ENCODE results near the gene GM2A.

The GM2A gene

GRCh38 chr5:151252762-151253604 is at the start of gene GM2A:
TSS of gene GM2A (plus strand) at chr5:151253185. CDS start at chr5:151253217, 32 bp downstream.
- H3K4me2 ChIP-seq, result peak within 1 kb of the TSS; percentile 72
- H2AFZ ChIP-seq (ENCODE audit: low read depth), result peak within 1 kb of the TSS; percentile 82
- TF ChIP-seq CTCF (conservative IDR thresholded peaks at IDR 0.05; ENCODE audit: low read depth, low read length), result no peak
- no peaks in the 10 kb centered on the region for H3K27me3 ChIP-seq (ENCODE audit: insufficient read depth, low read depth)
- H4K20me1 ChIP-seq (ENCODE audit: insufficient read depth), result no peaks in the 10 kb centered on the region
- H3K9ac ChIP-seq, result peak within 1 kb of the TSS; percentile 26; the same call in 1 of the 2 replicates
- H3K4me3 ChIP-seq (IDR thresholded peaks at IDR 0.05; ENCODE audit: insufficient read depth, low read depth, low read length), result no peak within 1 kb of the TSS
- peaks cover 4% of the 10 kb centered on the region for H3K4me1 ChIP-seq (ENCODE audit: low read depth, poor library complexity, severe bottlenecking)
- no peak within 1 kb of the TSS for H3K27ac ChIP-seq
- H3K79me2 ChIP-seq (ENCODE audit: insufficient read depth, low read depth), result no peaks in the 10 kb centered on the region
- H3K36me3 ChIP-seq (ENCODE audit: insufficient read depth), result no peaks in the 10 kb centered on the region

GRCh38 chr5:151204051-151204450 is 48.9 kb upstream of the GM2A start:
- Histone ChIP-seq H3K27ac (no peak overlapping the region), H3K4me1 (ENCODE audit: low read depth, poor library complexity, severe bottlenecking) (peaks cover 9% of the 10 kb centered on the region), H3K9ac (no peak overlapping the region), H3K27me3 (ENCODE audit: insufficient read depth, low read depth) (no peaks in the 10 kb centered on the region), H3K36me3 (ENCODE audit: insufficient read depth) (no peaks in the 10 kb centered on the region), H4K20me1 (ENCODE audit: insufficient read depth) (no peaks in the 10 kb centered on the region), H2AFZ (ENCODE audit: low read depth) (no peak overlapping the region), H3K4me3 (IDR thresholded peaks at IDR 0.05; ENCODE audit: insufficient read depth, low read depth, low read length) (no peak overlapping the region), H3K4me2 (no peak overlapping the region), H3K79me2 (ENCODE audit: insufficient read depth, low read depth) (no peaks in the 10 kb centered on the region)
- no peak for TF ChIP-seq CTCF (conservative IDR thresholded peaks at IDR 0.05; ENCODE audit: low read depth, low read length)

GRCh38 chr5:151205411-151205810 is 47.6 kb upstream of the GM2A start:
- H3K79me2 ChIP-seq (ENCODE audit: insufficient read depth, low read depth), result no peaks in the 10 kb centered on the region
- H3K36me3 ChIP-seq (ENCODE audit: insufficient read depth), result no peaks in the 10 kb centered on the region
- H2AFZ ChIP-seq (ENCODE audit: low read depth), result no peak overlapping the region
- H3K4me3 ChIP-seq (IDR thresholded peaks at IDR 0.05; ENCODE audit: insufficient read depth, low read depth, low read length), result no peak overlapping the region
- H3K27ac ChIP-seq, result no peak overlapping the region
- H3K9ac ChIP-seq, result no peak overlapping the region
- no peak for TF ChIP-seq CTCF (conservative IDR thresholded peaks at IDR 0.05; ENCODE audit: low read depth, low read length)
- no peaks in the 10 kb centered on the region for H3K27me3 ChIP-seq (ENCODE audit: insufficient read depth, low read depth)
- peaks cover 23% of the 10 kb centered on the region for H3K4me1 ChIP-seq (ENCODE audit: low read depth, poor library complexity, severe bottlenecking)
- H4K20me1 ChIP-seq (ENCODE audit: insufficient read depth), result no peaks in the 10 kb centered on the region
- no peak overlapping the region for H3K4me2 ChIP-seq

GRCh38 chr5:151208481-151208914 is 44.5 kb upstream of the GM2A start:
- H3K79me2 ChIP-seq (ENCODE audit: insufficient read depth, low read depth), result no peaks in the 10 kb centered on the region
- H3K4me2 ChIP-seq, result no peak overlapping the region
- no peak for TF ChIP-seq CTCF (conservative IDR thresholded peaks at IDR 0.05; ENCODE audit: low read depth, low read length)
- no peaks in the 10 kb centered on the region for H4K20me1 ChIP-seq (ENCODE audit: insufficient read depth)
- H3K27ac ChIP-seq, result no peak overlapping the region
- H3K27me3 ChIP-seq (ENCODE audit: insufficient read depth, low read depth), result no peaks in the 10 kb centered on the region
- no peaks in the 10 kb centered on the region for H3K36me3 ChIP-seq (ENCODE audit: insufficient read depth)
- no peak overlapping the region for H3K9ac ChIP-seq
- no peak overlapping the region for H2AFZ ChIP-seq (ENCODE audit: low read depth)
- H3K4me1 ChIP-seq (ENCODE audit: low read depth, poor library complexity, severe bottlenecking), result peaks cover 50% of the 10 kb centered on the region
- no peak overlapping the region for H3K4me3 ChIP-seq (IDR thresholded peaks at IDR 0.05; ENCODE audit: insufficient read depth, low read depth, low read length)

Measured in KMS-11 (cell line).